ENCODE results near the gene TPM4. TPM values are rescaled to one million over a fixed set of nuclear protein-coding genes. Genes with fewer than 3 reads are reported as not detected.

Gene TPM4
- total RNA-seq, 4 donors from 2014 or later: 21.8 to 62.8 (median 44.1) TPM

DNA sequence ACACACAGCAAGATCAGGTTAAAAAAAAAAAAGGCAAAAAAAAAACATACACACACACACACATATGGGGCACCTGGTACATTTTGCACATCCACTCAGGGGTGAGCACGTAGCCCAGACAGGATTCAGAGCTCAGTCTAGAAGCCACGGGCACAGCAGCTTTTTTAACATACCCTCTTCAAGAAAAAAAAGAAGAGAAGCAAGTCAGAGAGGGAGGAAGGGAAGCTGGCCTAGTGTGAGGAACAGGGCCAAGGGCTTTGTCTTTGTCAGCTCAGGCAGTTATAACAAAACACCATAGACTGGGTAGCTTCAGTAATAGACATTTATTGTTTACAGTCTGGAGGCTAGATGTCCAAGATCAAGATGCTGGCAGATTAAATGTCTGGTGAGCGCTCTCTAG lies 2.3 kb upstream of the TPM4 start:
- Histone ChIP-seq H3K9me3 (no peaks in the 10 kb centered on the region), H3K36me3 (no peaks in the 10 kb centered on the region), H3K27me3 (peaks cover 4 to 29% (median 16%) of the 10 kb centered on the region in 3 donors), H3K4me1 (peaks cover 0 to 14% of the 10 kb centered on the region in 2 donors), H3K27ac (peak overlapping the region in 2 of 4 donors; percentile 37 to 92), H3K4me3 (no peak overlapping the region)
- DNase-seq (no peak), ATAC-seq (no peak)
- TF ChIP-seq CTCF (IDR thresholded peaks at IDR 0.05 in 4 of 5, conservative IDR thresholded peaks at IDR 0.05 in 1 of 5): no peak
- no peak for TF ChIP-seq POLR2A (IDR thresholded peaks at IDR 0.05)
- intact Hi-C loops (cut with DNase I; ENCODE audit: low total_unique reads): no loop called here
- in situ Hi-C loops (cut with MboI; ENCODE audit: low sequenced_read_pairs in 4 of 4): no loop called here

DNA sequence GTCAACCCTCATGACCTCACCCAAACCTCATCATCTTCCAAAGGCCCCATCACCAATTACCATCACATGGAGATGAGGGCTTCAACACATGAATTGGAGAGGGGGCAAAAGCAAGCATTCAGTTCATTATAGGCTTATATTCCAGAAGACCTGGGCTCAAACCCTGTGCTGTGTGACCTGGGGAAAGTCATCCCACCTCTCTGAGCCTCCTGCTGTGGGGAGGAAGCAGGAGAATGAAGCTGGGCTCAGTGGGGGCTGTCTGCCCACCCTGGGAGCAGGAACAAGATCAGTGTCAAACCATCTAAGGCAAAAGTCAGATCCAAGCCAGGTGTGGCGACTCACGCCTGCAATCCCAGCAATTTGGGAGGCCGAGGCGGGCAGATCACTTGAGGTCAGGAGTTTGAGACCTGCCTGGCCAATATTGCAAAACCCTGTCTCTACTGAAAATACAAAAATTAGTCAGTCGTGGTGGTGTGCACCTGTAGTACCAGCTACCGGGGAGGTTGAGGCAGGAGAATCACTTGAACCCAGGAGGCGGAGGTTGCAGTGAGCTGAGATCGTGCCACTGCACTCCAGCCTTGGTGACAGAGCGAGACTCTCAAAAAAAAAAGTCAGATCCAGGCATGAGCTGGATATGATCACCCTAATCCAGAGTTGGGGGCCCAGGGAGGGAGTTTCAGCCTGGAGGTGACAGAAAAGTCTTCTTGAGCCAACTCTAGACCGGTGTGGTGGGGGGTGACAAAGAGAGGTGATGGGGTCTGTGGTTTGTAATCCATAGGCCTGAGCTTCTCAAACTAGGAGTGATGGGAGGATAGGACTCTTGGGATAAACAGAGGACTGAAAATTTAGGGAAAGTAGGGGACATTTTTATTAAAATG lies 1.6 kb upstream of the TPM4 start:
- no peak overlapping the region for H3K4me3 ChIP-seq
- ATAC-seq (no peak), DNase-seq (no peak)
- no peaks in the 10 kb centered on the region for H3K9me3 ChIP-seq
- intact Hi-C loops (cut with DNase I; ENCODE audit: low total_unique reads) (no loop called here), in situ Hi-C loops (cut with MboI; ENCODE audit: low sequenced_read_pairs in 4 of 4) (no loop called here)
- H3K36me3 ChIP-seq: no peaks in the 10 kb centered on the region
- peaks cover 1 to 22% of the 10 kb centered on the region in 2 donors for H3K4me1 ChIP-seq
- peak overlapping the region; percentile 79 to 92 (median 91) for H3K27ac ChIP-seq
- peaks cover 4 to 29% (median 16%) of the 10 kb centered on the region in 3 donors for H3K27me3 ChIP-seq
- TF ChIP-seq POLR2A (IDR thresholded peaks at IDR 0.05) (no peak), CTCF (IDR thresholded peaks at IDR 0.05 in 4 of 5, conservative IDR thresholded peaks at IDR 0.05 in 1 of 5) (no peak)

DNA sequence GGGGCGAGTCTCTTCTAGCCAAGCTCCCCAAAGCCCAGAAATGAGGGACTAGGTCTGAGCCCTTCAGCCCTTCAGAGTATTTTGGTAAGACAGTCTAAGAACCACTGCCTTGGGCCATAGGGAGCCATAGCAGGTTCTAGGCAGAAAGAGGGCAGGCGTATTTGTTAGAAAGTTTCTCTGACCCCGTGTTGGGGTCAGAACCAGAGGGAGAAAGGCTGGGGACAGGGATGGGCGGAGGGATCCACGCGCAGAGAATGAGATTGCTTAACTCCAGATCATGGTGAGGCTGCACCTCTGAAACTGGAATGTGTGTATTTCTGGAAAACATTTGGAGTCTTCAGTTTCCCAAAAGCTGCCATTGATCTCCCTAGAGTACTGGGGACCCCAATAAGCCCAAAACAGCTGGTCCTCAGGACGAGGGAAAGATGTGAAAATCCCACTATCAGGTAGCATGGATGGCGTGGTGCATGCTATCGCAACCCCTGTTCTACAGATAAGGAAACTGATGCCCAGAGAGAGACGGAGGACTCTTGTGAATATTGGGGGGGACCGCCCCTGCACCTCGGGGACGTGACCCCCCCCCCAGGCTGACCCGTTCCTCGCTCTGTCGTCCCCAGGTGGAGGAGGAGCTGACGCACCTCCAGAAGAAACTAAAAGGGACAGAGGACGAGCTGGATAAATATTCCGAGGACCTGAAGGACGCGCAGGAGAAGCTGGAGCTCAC lies 703 bp upstream of the TPM4 start:
- no peak for ATAC-seq
- no peak for DNase-seq
- Histone ChIP-seq H3K4me3 (peak overlapping the region; percentile 37 to 77 (median 62)), H3K4me1 (peaks cover 7 to 22% of the 10 kb centered on the region in 2 donors), H3K27me3 (peaks cover 4 to 29% (median 16%) of the 10 kb centered on the region in 3 donors), H3K36me3 (no peaks in the 10 kb centered on the region), H3K27ac (peak overlapping the region; percentile 79 to 92 (median 91)), H3K9me3 (no peaks in the 10 kb centered on the region)
- intact Hi-C loops (cut with DNase I; ENCODE audit: low total_unique reads): no loop called here
- in situ Hi-C loops (cut with MboI; ENCODE audit: low sequenced_read_pairs in 4 of 4): no loop called here
- TF ChIP-seq POLR2A (IDR thresholded peaks at IDR 0.05) (no peak), CTCF (IDR thresholded peaks at IDR 0.05 in 4 of 5, conservative IDR thresholded peaks at IDR 0.05 in 1 of 5) (no peak)

GRCh38 chr19:16076958-16077611 lies 790 bp downstream of the TPM4 start:
- Histone ChIP-seq H3K4me1 (peaks cover 7 to 14% of the 10 kb centered on the region in 2 donors), H3K4me3 (peak overlapping the region; percentile 52 to 77 (median 68)), H3K27me3 (peaks cover 4 to 29% (median 16%) of the 10 kb centered on the region in 3 donors), H3K9me3 (no peaks in the 10 kb centered on the region), H3K36me3 (no peaks in the 10 kb centered on the region), H3K27ac (peak overlapping the region; percentile 85 to 92 (median 91))
- TF ChIP-seq POLR2A (IDR thresholded peaks at IDR 0.05) (no peak), CTCF (IDR thresholded peaks at IDR 0.05 in 4 of 5, conservative IDR thresholded peaks at IDR 0.05 in 1 of 5) (no peak)
- in situ Hi-C loops (cut with MboI; ENCODE audit: low sequenced_read_pairs in 4 of 4) (no loop called here), intact Hi-C loops (cut with DNase I; ENCODE audit: low total_unique reads) (no loop called here)
- ATAC-seq: no peak
- no peak for DNase-seq
